Sigmoid colon (tissue), 3 donors: ENCODE measurements around the gene MRPS24.

Experiments
- CTCF ChIP-seq, 4 experiments: fragments of 450-650 bp in 3 of 4; fragments of 200-600 bp in 1 of 4; IDR thresholded peaks; one replicate each; pipeline ENCODE4 v1.5.1; 2016 to 2019; ENCODE audit warnings: antibody characterized with exemption in 4 of 4, mild to moderate bottlenecking in 3 of 4, moderate library complexity in 2 of 4
- POLR2A ChIP-seq, 2 donors: fragments of 450-650 bp; IDR thresholded peaks; one replicate each; pipeline ENCODE4 v1.6.1; 2016; ENCODE audit warnings: antibody characterized with exemption in 2 of 2, mild to moderate bottlenecking in 2 of 2, moderate library complexity in 2 of 2

- TF ChIP-seq CTCF (IDR thresholded peaks at IDR 0.05) (no peak), POLR2A (IDR thresholded peaks at IDR 0.05) (no peak)
Observed at GRCh38 chr7:43850348-43851116, 18.8 kb downstream of the MRPS24 start.
